Tibial nerve (tissue), 3 donors: Measurements from ENCODE around the gene CLTC.

Source experiments
- CTCF ChIP-seq, 5 experiments: fragments of 200-600 bp in 3 of 5; fragments of 450-650 bp in 2 of 5; sonication (generic) in 3 of 5; IDR thresholded peaks; one replicate each; pipeline ENCODE4 v1.5.1; 2016 to 2019; ENCODE audit warnings: antibody characterized with exemption in 5 of 5, mild to moderate bottlenecking in 3 of 5, moderate library complexity in 2 of 5
- POLR2A ChIP-seq, 2 donors: fragments of 450-650 bp; IDR thresholded peaks; one replicate each; pipeline ENCODE4 v1.6.1; 2017; ENCODE audit warnings: antibody characterized with exemption in 2 of 2, mild to moderate bottlenecking in 2 of 2, moderate library complexity in 2 of 2

- no peak for TF ChIP-seq CTCF (IDR thresholded peaks at IDR 0.05)
- TF ChIP-seq POLR2A (IDR thresholded peaks at IDR 0.05), result no peak
These were observed 55.5 kb downstream of the CLTC start for GRCh38 chr17:59675231-59675630.
